Tibial artery (tissue), 4 donors: Measurements from ENCODE around the gene CLHC1.

Experiments
- DNase-seq, 2 donors: peaks; one replicate each; pipeline ENCODE4 v3.0.0-alpha.2; 2019
- H3K27ac ChIP-seq, 2 donors: fragments of 200-600 bp; sonication (generic) in 1 of 2; 1 replicate in 1 of 2; 2 replicates in 1 of 2; pipeline ENCODE4 v1.5.1; 2018 to 2019; ENCODE audit warnings: mild to moderate bottlenecking in 1 of 2
- H3K27me3 ChIP-seq, 2 donors: fragments of 200-600 bp; sonication (generic) in 1 of 2; one replicate each; pipeline versions ENCODE4 v1.5.1 to v1.6.0; 2016 to 2019
- H3K36me3 ChIP-seq, 3 donors: fragments of 200-600 bp; sonication (generic) in 2 of 3; one replicate each; pipeline ENCODE4 v1.5.1; 2016 to 2019; ENCODE audit warnings: mild to moderate bottlenecking in 2 of 3
- H3K4me1 ChIP-seq, 4 donors: fragments of 200-600 bp; sonication (generic) in 2 of 4; 1 replicate in 3 of 4; 2 replicates in 1 of 4; pipeline ENCODE4 v1.5.1; 2016 to 2019
- H3K4me3 ChIP-seq, 2 donors: fragments of 200-600 bp; sonication (generic) in 1 of 2; 1 replicate in 1 of 2; 2 replicates in 1 of 2; pipeline ENCODE4 v1.5.1; 2018 to 2019; ENCODE audit warnings: mild to moderate bottlenecking in 2 of 2
- H3K9me3 ChIP-seq, 3 donors: fragments of 200-600 bp; sonication (generic) in 1 of 3; one replicate each; pipeline ENCODE4 v1.5.1; 2016 to 2019
- CTCF ChIP-seq, 2 experiments: fragments of 200-600 bp in 1 of 2; fragments of 450-650 bp in 1 of 2; IDR thresholded peaks; one replicate each; pipeline ENCODE4 v1.5.1; 2017 to 2019; ENCODE audit warnings: antibody characterized with exemption in 2 of 2, mild to moderate bottlenecking in 1 of 2, moderate library complexity in 1 of 2
- intact Hi-C: fragments of 100-400 bp; cut with DNase I; formaldehyde crosslinking; loops from one replicate; pipeline ENCODE4 v1.15.0; 2023; ENCODE audit warnings: low total_unique reads

CLHC1 gene

DNA sequence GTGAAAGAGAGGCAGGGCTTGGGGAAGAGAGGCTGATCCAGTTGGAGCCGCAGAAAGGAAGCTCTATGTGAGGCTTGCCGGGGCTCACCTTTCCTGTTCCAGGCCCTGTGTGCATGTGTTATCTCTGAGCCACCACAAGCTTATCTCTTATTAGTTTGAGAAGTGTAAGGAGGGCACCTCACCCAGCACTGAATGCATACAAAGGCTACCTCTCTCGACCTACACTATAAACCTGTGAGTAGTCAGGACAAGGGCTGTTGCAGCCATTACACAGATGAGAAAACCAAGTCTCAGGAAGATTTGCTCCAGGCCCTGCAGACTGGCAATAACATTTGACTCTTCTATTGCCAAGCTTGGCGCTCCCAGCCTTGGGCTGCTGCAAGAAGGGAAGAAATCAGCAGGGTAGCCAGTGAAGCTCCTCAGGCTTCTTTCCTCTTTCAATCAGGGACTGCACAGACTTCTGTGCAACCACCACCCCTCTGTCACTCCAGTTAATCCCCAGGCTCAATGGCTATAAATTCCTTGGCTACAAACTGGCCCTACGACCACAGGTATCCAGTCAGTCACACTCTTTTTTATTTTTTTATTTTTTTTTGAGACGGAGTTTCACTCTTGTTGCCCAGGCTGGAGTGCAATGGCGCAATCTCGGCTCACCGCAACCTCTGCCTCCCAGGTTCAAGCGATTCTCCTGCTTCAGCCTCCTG is 73.8 kb downstream of the CLHC1 start:
- intact Hi-C loops, result loop anchor here (5.0 kb wide), 2 partner anchors 46 to 111 kb away; no protein-coding TSS in a partner anchor
- H3K27ac ChIP-seq, result peak overlapping the region; percentile 68 to 78
- no peaks in the 10 kb centered on the region for H3K27me3 ChIP-seq
- no peak for TF ChIP-seq CTCF (IDR thresholded peaks at IDR 0.05)
- no peaks in the 10 kb centered on the region for H3K9me3 ChIP-seq
- no peak overlapping the region for H3K4me3 ChIP-seq
- no peak for DNase-seq
- H3K4me1 ChIP-seq, result peaks cover 6 to 78% (median 66%) of the 10 kb centered on the region in 4 donors
- no peaks in the 10 kb centered on the region for H3K36me3 ChIP-seq

DNA sequence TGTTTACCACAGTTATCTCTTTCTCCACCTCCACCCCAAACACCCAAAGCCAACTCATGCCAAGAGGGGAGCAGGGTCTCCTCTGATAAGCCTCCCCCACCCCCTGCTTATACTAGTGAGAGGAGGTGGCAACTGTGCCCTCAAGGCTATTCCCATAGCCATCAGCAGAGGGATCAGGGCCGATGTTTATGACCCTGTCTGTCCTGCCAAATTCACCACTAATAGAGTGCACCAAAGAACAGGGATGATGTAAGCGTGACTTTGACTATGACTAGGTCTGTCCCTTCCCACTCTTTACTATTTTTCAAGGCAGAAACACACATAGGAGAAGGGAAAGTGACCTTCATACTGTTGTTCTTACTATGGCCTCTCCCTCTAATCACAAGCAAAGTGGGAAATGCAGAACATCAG is 74.6 kb downstream of the CLHC1 start:
- Histone ChIP-seq H3K27me3 (no peaks in the 10 kb centered on the region), H3K27ac (peak overlapping the region; percentile 68 to 78), H3K4me1 (peaks cover 6 to 78% (median 62%) of the 10 kb centered on the region in 4 donors), H3K9me3 (no peaks in the 10 kb centered on the region), H3K36me3 (no peaks in the 10 kb centered on the region), H3K4me3 (no peak overlapping the region)
- no peak for DNase-seq
- peak; percentile 47 to 50 for TF ChIP-seq CTCF (IDR thresholded peaks at IDR 0.05)
- intact Hi-C loops, result loop anchor here (5.0 kb wide), 2 partner anchors 45 to 110 kb away; no protein-coding TSS in a partner anchor

DNA sequence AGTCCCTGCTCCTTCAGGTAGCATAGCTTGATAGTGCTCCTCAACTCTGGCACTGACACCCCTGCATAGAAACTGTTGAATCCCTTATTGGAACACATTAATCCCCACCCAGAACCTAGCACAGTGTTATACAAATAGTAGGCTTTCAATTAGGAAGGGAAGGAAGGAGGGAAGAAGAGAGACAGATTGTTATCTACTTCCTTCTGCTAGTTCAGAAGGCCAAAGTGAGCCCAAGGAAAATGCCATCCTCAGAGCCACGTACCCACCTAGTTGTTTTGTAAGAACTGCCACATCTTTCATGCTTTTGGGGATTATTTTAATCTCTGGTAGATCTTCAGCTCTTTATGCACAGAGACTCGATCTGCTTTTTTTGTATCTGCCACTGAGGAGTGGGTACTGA is 75.1 kb downstream of the CLHC1 start:
- H3K27me3 ChIP-seq, result no peaks in the 10 kb centered on the region
- peak overlapping the region; percentile 68 to 78 for H3K27ac ChIP-seq
- intact Hi-C loops, result loop anchor here (5.0 kb wide), 2 partner anchors 45 to 110 kb away; no protein-coding TSS in a partner anchor
- no peak for DNase-seq
- no peak for TF ChIP-seq CTCF (IDR thresholded peaks at IDR 0.05)
- no peak overlapping the region for H3K4me3 ChIP-seq
- no peaks in the 10 kb centered on the region for H3K36me3 ChIP-seq
- peaks cover 6 to 82% (median 65%) of the 10 kb centered on the region in 4 donors for H3K4me1 ChIP-seq
- no peaks in the 10 kb centered on the region for H3K9me3 ChIP-seq

- Histone ChIP-seq H3K4me3 (no peak overlapping the region), H3K4me1 (peaks cover 6 to 88% (median 71%) of the 10 kb centered on the region in 4 donors), H3K27ac (peak overlapping the region; percentile 68 to 78), H3K36me3 (no peaks in the 10 kb centered on the region), H3K9me3 (no peaks in the 10 kb centered on the region), H3K27me3 (no peaks in the 10 kb centered on the region)
- DNase-seq, result no peak
- no peak for TF ChIP-seq CTCF (IDR thresholded peaks at IDR 0.05)
- intact Hi-C loops, result loop anchor here (5.0 kb wide), 2 partner anchors 44 to 109 kb away; no protein-coding TSS in a partner anchor
Observed at GRCh38 chr2:55156326-55156725, 75.8 kb downstream of the CLHC1 start.

- H3K4me1 ChIP-seq, result peaks cover 6 to 91% (median 71%) of the 10 kb centered on the region in 4 donors
- H3K27ac ChIP-seq, result peak overlapping the region; percentile 68 to 78
- H3K36me3 ChIP-seq, result no peaks in the 10 kb centered on the region
- no peaks in the 10 kb centered on the region for H3K9me3 ChIP-seq
- no peak for DNase-seq
- no peaks in the 10 kb centered on the region for H3K27me3 ChIP-seq
- intact Hi-C loops, result loop anchor here (5.0 kb wide), 2 partner anchors 44 to 109 kb away; no protein-coding TSS in a partner anchor
- no peak for TF ChIP-seq CTCF (IDR thresholded peaks at IDR 0.05)
- no peak overlapping the region for H3K4me3 ChIP-seq
Observed at GRCh38 chr2:55155764-55156281, 76.3 kb downstream of the CLHC1 start.
